Caco-2 (cell line): ENCODE results near the gene NFKBIL1. TPM values are rescaled to one million over a fixed set of nuclear protein-coding genes. Genes with fewer than 3 reads are reported as not detected.

Experiments
- BruUV-seq: library from RNA; stranded (reverse); fragments of 400-500 nt; replicated peaks from 2 replicates; lab custom pipeline; 2021; lab: Mats Ljungman, UMichigan
- CTCF ChIA-PET: fragments of 300-600 bp; sonication (Branson Sonifier 250); formaldehyde crosslinking; loops from one replicate; lab custom pipeline; 2022; ENCODE audit warnings: antibody characterized with exemption; lab: Charles Lee
- POLR2A ChIA-PET: fragments of 300-600 bp; sonication (Branson Sonifier 250); formaldehyde crosslinking; loops from one replicate; lab custom pipeline; 2022; ENCODE audit warnings: antibody characterized with exemption; lab: Charles Lee
- DNase-seq, 2 experiments: peaks; one replicate each; pipeline versions ENCODE4 v3.0.0 to v3.0.0-alpha.2; 2020 to 2022
- H3K27me3 ChIP-seq: replicated peaks from 2 replicates; pipeline ENCODE4 v1.6.0; 2011; ENCODE audit warnings: low read length; ENCODE audit not compliant: control insufficient read depth, insufficient read depth
- H3K36me3 ChIP-seq: 2 replicates; pipeline ENCODE4 v1.5.1; 2011; ENCODE audit warnings: low read length; ENCODE audit not compliant: control insufficient read depth, insufficient read depth
- H3K4me1 ChIP-seq: fragments of 250-450 bp; sonication (Bioruptor Pico); 2 replicates; pipeline ENCODE4 v1.5.1; 2020; ENCODE audit warnings: mild to moderate bottlenecking
- H3K4me3 ChIP-seq: 2 replicates; pipeline ENCODE4 v1.5.1; 2011; ENCODE audit warnings: low read depth, mild to moderate bottlenecking, control low read depth, low read length
- H3K9me3 ChIP-seq: fragments of 250-450 bp; sonication (Bioruptor Pico); 2 replicates; pipeline ENCODE4 v1.5.1; 2020; ENCODE audit warnings: mild to moderate bottlenecking, moderate library complexity
- H3K27ac Mint-ChIP-seq: one replicate; pipeline ENCODE4 v1.8.0; 2022; ENCODE audit warnings: mixed read lengths; ENCODE audit not compliant: unreplicated experiment
- H3K27me3 Mint-ChIP-seq: one replicate; pipeline ENCODE4 v1.8.0; 2022; ENCODE audit warnings: mixed read lengths; ENCODE audit not compliant: insufficient read depth, unreplicated experiment
- H3K36me3 Mint-ChIP-seq: one replicate; pipeline ENCODE4 v1.8.0; 2022; ENCODE audit warnings: mild to moderate bottlenecking, mixed read lengths; ENCODE audit not compliant: insufficient read depth, unreplicated experiment
- H3K4me1 Mint-ChIP-seq: one replicate; pipeline ENCODE4 v1.8.0; 2022; ENCODE audit warnings: low read depth, mixed read lengths; ENCODE audit not compliant: unreplicated experiment
- H3K4me3 Mint-ChIP-seq: one replicate; pipeline ENCODE4 v1.8.0; 2022; ENCODE audit warnings: mild to moderate bottlenecking, moderate library complexity, mixed read lengths; ENCODE audit not compliant: unreplicated experiment
- H3K9me3 Mint-ChIP-seq: one replicate; pipeline ENCODE4 v1.8.0; 2022; ENCODE audit warnings: mixed read lengths; ENCODE audit not compliant: unreplicated experiment
- intact Hi-C: fragments of 100-400 bp; cut with micrococcal nuclease; formaldehyde crosslinking; loops from one replicate; pipeline ENCODE4 v1.10.0; 2022; ENCODE audit not compliant: unreplicated experiment
- total RNA-seq: library from RNA; stranded (reverse); gene quantifications from 2 replicates; pipeline ENCODE4 v1.2.3, GENCODE V29; 2022
- TF ChIP-seq, protein P1 (sequence below), 2 experiments: fragments of 200-600 bp in 1 of 2; IDR thresholded peaks; 1 replicate in 1 of 2; 2 replicates in 1 of 2; pipeline versions ENCODE4 v1.5.1 to v1.8.0; 2011 to 2022; ENCODE audit warnings: antibody characterized with exemption in 1 of 2, control low read depth in 1 of 2, inconsistent platforms in 1 of 2, low read depth in 1 of 2, low read length in 1 of 2, mild to moderate bottlenecking in 1 of 2, moderate library complexity in 1 of 2; ENCODE audit not compliant: insufficient read depth in 1 of 2, severe bottlenecking in 1 of 2, unreplicated experiment in 1 of 2

Gene NFKBIL1
- total RNA-seq, 1 experiment from 2014 or later, result 14.7 TPM

DNA sequence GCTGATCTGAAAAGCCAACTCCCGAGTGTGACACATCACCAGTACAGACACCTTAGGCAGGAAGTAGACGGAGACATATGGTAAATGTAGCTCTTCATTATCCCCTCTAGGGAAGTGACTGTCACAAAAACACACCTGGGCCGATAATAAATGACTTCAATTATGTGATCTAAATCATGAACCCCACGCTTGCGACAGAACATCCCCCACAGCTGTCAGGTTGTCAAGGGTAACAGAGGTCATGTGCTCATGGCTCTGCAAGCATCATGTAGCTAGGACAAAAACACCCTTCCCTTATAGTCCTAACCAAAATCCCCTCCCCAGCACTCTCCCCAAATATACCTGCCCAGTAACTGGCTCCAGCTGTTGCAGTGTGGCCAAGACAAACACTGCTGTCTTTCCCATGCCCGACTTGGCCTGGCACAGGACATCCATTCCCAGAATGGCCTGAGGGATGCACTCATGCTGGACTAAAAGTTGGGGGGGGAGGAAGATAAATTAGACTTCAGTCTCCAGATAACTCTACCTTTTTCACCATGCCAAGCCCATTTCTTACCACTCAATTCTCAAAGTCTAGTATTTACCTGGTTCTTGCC is 8.5 kb upstream of the NFKBIL1 start:
- Mint-ChIP-seq H3K9me3 (no peaks in the 10 kb centered on the region), H3K36me3 (peaks cover 84% of the 10 kb centered on the region), H3K4me1 (peaks cover 16% of the 10 kb centered on the region), H3K4me3 (no peak overlapping the region), H3K27ac (peak overlapping the region; percentile 27), H3K27me3 (no peaks in the 10 kb centered on the region)
- ChIA-PET CTCF (no interaction called here), POLR2A (no interaction called here)
- H3K4me3 ChIP-seq, result no peak overlapping the region
- TF ChIP-seq, protein P1, sequence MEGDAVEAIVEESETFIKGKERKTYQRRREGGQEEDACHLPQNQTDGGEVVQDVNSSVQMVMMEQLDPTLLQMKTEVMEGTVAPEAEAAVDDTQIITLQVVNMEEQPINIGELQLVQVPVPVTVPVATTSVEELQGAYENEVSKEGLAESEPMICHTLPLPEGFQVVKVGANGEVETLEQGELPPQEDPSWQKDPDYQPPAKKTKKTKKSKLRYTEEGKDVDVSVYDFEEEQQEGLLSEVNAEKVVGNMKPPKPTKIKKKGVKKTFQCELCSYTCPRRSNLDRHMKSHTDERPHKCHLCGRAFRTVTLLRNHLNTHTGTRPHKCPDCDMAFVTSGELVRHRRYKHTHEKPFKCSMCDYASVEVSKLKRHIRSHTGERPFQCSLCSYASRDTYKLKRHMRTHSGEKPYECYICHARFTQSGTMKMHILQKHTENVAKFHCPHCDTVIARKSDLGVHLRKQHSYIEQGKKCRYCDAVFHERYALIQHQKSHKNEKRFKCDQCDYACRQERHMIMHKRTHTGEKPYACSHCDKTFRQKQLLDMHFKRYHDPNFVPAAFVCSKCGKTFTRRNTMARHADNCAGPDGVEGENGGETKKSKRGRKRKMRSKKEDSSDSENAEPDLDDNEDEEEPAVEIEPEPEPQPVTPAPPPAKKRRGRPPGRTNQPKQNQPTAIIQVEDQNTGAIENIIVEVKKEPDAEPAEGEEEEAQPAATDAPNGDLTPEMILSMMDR (IDR thresholded peaks at IDR 0.05; ENCODE audit: insufficient read depth in 1 of 2, low read depth in 1 of 2, low read length in 1 of 2, severe bottlenecking in 1 of 2, unreplicated experiment in 1 of 2), result no peak
- BruUV-seq, result no TSS peak
- intact Hi-C loops, result no loop called here
- no peaks in the 10 kb centered on the region; the same call in 1 of the 2 replicates for H3K4me1 ChIP-seq
- H3K27me3 ChIP-seq, result no peaks in the 10 kb centered on the region
- H3K9me3 ChIP-seq, result no peaks in the 10 kb centered on the region
- peaks cover 9% of the 10 kb centered on the region for H3K36me3 ChIP-seq
- DNase-seq, result no peak

DNA sequence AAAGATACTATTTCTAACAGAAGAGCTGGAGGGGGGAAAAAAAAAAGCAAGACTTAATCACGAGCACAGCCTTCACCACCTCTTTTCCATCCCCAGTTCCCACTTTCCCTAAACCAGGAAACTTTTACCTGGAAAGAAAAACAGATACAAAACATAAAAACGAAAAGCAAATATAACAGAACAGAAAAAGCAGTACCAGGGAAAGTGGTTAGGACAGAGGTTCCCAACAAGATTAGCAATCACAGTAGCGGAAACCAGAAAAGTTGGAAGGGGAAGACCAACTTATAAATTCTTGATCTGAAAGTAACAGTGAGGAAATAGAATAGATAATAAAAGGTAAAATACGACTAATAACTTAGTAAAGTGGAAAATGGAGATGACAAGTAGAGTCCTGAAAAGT is 6.8 kb upstream of the NFKBIL1 start:
- DNase-seq, result no peak
- H3K27me3 Mint-ChIP-seq, result no peaks in the 10 kb centered on the region
- peak overlapping the region; percentile 67 for H3K4me3 ChIP-seq
- POLR2A ChIA-PET, result interaction anchor here (1.8 kb wide), 1 partner anchor 12 kb away, joined by 13 read pairs; the partner anchor contains the start of gene MCCD1
- H3K4me1 Mint-ChIP-seq, result peaks cover 16% of the 10 kb centered on the region
- H3K27me3 ChIP-seq, result no peaks in the 10 kb centered on the region
- peak overlapping the region; percentile 91 for H3K27ac Mint-ChIP-seq
- H3K4me1 ChIP-seq, result no peaks in the 10 kb centered on the region; the same call in 1 of the 2 replicates
- TF ChIP-seq, protein P1 (IDR thresholded peaks at IDR 0.05; ENCODE audit: insufficient read depth in 1 of 2, low read depth in 1 of 2, low read length in 1 of 2, severe bottlenecking in 1 of 2, unreplicated experiment in 1 of 2), result no peak
- H3K36me3 ChIP-seq, result peaks cover 4% of the 10 kb centered on the region
- H3K4me3 Mint-ChIP-seq, result peak overlapping the region; percentile 73
- H3K36me3 Mint-ChIP-seq, result peaks cover 66% of the 10 kb centered on the region
- intact Hi-C loops, result no loop called here
- no peaks in the 10 kb centered on the region for H3K9me3 Mint-ChIP-seq
- H3K9me3 ChIP-seq, result no peaks in the 10 kb centered on the region
- CTCF ChIA-PET, result interaction anchor here (1.4 kb wide), 1 partner anchor 62 kb away, joined by 3 read pairs; no protein-coding TSS in a partner anchor
- no TSS peak for BruUV-seq

DNA sequence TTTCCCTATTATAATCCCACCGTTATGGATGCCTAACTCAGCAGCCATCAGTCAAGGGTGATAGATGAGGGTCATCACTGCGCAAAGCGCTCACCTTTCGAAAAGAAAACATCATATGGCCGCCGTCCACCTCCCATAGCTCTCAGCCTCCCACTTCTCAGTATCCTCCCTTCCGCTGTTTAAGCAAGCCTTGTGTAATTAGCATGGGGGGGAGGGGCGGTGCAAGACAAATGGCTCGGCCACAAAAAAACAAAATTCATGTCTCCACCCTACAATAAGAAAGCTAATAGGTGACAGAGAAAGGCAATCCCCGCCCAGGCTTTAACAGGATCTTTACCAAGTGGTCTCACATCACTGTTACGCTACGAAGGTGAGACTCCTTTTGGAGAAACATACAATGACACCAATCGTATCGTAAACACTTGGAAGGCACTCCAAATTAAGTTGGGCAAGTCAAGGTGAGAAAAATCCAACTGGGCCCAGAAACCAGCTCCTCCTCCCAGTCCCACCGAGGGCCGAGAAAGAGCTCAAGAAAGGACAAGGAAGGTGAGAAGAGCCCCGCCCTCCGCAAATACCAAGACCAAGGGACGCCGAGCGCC is 6.2 kb upstream of the NFKBIL1 start:
- H3K27ac Mint-ChIP-seq, result peak overlapping the region; percentile 91
- ChIA-PET POLR2A (interaction anchor here (0.8 to 1.8 kb wide), 13 partner anchors 10 to 383 kb away, joined by 3 to 13 read pairs (median 5); partner anchors contain the start of genes APOM, C6orf47, GPANK1 and LSM2), CTCF (interaction anchor here (1.4 to 2.4 kb wide), 2 partner anchors 57 to 63 kb away, joined by 3 to 6 read pairs; no protein-coding TSS in a partner anchor)
- Histone ChIP-seq H3K4me3 (peak overlapping the region; percentile 67), H3K9me3 (no peaks in the 10 kb centered on the region), H3K27me3 (no peaks in the 10 kb centered on the region), H3K4me1 (no peaks in the 10 kb centered on the region; the same call in 1 of the 2 replicates), H3K36me3 (peaks cover 4% of the 10 kb centered on the region)
- H3K27me3 Mint-ChIP-seq, result no peaks in the 10 kb centered on the region
- H3K4me3 Mint-ChIP-seq, result peak overlapping the region; percentile 73
- intact Hi-C loops, result no loop called here
- TF ChIP-seq, protein P1 (IDR thresholded peaks at IDR 0.05; ENCODE audit: insufficient read depth in 1 of 2, low read depth in 1 of 2, low read length in 1 of 2, severe bottlenecking in 1 of 2, unreplicated experiment in 1 of 2), result no peak
- H3K36me3 Mint-ChIP-seq, result peaks cover 66% of the 10 kb centered on the region
- peaks cover 16% of the 10 kb centered on the region for H3K4me1 Mint-ChIP-seq
- BruUV-seq, result TSS peak; percentile 63
- DNase-seq, result peak in 1 of 2 experiments; percentile 46
- no peaks in the 10 kb centered on the region for H3K9me3 Mint-ChIP-seq
